Measurements from ENCODE around the gene CDKAL1.
"Not testable (repeated sequence)": the region's sequence is repeated elsewhere in the genome, so short reads cannot be mapped to it uniquely, and the experiment has no call there.

GRCh38 chr6:20721121-20721520, 186.9 kb downstream of the CDKAL1 start:
- not testable (repeated sequence) for TF ChIP-seq POLR2A, CTCF (IDR thresholded peaks at IDR 0.05)
